MM.1S (cell line): Measurements from ENCODE around the gene NTRK3.

Experiments
- CTCF ChIP-seq: fragments of 300-600 bp; sonication (generic); IDR thresholded peaks from 2 replicates; pipeline ENCODE4 v1.5.1; 2016; ENCODE audit warnings: antibody characterized with exemption, low read length, mixed read lengths
- EZH2 ChIP-seq: fragments of 300-600 bp; sonication (generic); optimal IDR thresholded peaks from 2 replicates; pipeline ENCODE3; 2017; ENCODE audit warnings: low read depth, mild to moderate bottlenecking, antibody characterized with exemption, low read length, mixed read lengths
- EZH2phosphoT487 ChIP-seq: fragments of 300-600 bp; sonication (generic); IDR thresholded peaks from 2 replicates; pipeline ENCODE4 v1.6.1; 2018; ENCODE audit warnings: antibody characterized with exemption, low read length

- TF ChIP-seq EZH2phosphoT487 (no peak), CTCF (no peak), EZH2 (no peak)
Measured at GRCh38 chr15:88255087-88255483, 1.5 kb downstream of the NTRK3 start.
